Bronchial epithelial cell (primary cell): Measurements from ENCODE around the gene EYS. TPM values are rescaled to one million over a fixed set of nuclear protein-coding genes. Genes with fewer than 3 reads are reported as not detected.

Experiments
- DNase-seq: peaks from one replicate; pipeline ENCODE4 v3.0.0-alpha.2; 2010; ENCODE audit warnings: low read depth
- FAIRE-seq: peaks from 2 replicates; lab custom pipeline; 2011; peaks lifted over from hg19 to GRCh38; lab: Jason Lieb, UNC
- H3K27me3 ChIP-seq: 2 replicates; pipeline ENCODE4 v1.5.1; 2011; ENCODE audit warnings: low read length; ENCODE audit not compliant: control insufficient read depth, insufficient read depth
- H3K36me3 ChIP-seq: 2 replicates; pipeline ENCODE4 v1.5.1; 2011; ENCODE audit warnings: low read length; ENCODE audit not compliant: control insufficient read depth, insufficient read depth
- H3K4me3 ChIP-seq: 2 replicates; pipeline ENCODE4 v1.5.1; 2011; ENCODE audit warnings: mild to moderate bottlenecking, low read depth, low read length, control low read depth
- CTCF ChIP-seq: IDR thresholded peaks from 2 replicates; pipeline ENCODE4 v1.5.1; 2011; ENCODE audit warnings: mild to moderate bottlenecking, moderate library complexity, low read length, control low read depth, inconsistent platforms; ENCODE audit not compliant: insufficient read depth, severe bottlenecking
- total RNA-seq: library from RNA; depleted of rRNA; stranded (reverse); fragments of >200 nt; gene quantifications from 2 replicates; pipeline ENCODE4 v1.2.1, GENCODE V29; 2014

EYS gene
- total RNA-seq, 1 donor from 2014 or later = 0.53 TPM

GRCh38 chr6:65059568-65059967 is 647.5 kb downstream of the EYS start:
- Histone ChIP-seq H3K27me3 (no peaks in the 10 kb centered on the region), H3K4me3 (no peak overlapping the region), H3K36me3 (no peaks in the 10 kb centered on the region)
- DNase-seq (no peak), FAIRE-seq (no peak)
- TF ChIP-seq CTCF = no peak

GRCh38 chr6:65055545-65055944 is 651.5 kb downstream of the EYS start:
- no peak overlapping the region for H3K4me3 ChIP-seq
- no peak for DNase-seq
- FAIRE-seq = no peak
- H3K36me3 ChIP-seq = no peaks in the 10 kb centered on the region
- no peak for TF ChIP-seq CTCF
- H3K27me3 ChIP-seq = no peaks in the 10 kb centered on the region

GRCh38 chr6:65052626-65053025 is 654.4 kb downstream of the EYS start:
- Histone ChIP-seq H3K4me3 (no peak overlapping the region), H3K27me3 (no peaks in the 10 kb centered on the region), H3K36me3 (no peaks in the 10 kb centered on the region)
- DNase-seq (no peak), FAIRE-seq (no peak)
- no peak for TF ChIP-seq CTCF

- no peak for DNase-seq
- TF ChIP-seq CTCF = no peak
- no peak overlapping the region for H3K4me3 ChIP-seq
- H3K27me3 ChIP-seq = no peaks in the 10 kb centered on the region
- no peaks in the 10 kb centered on the region for H3K36me3 ChIP-seq
- FAIRE-seq = no peak
Observed at GRCh38 chr6:65045801-65046200, 661.2 kb downstream of the EYS start.

- no peak for TF ChIP-seq CTCF
- Histone ChIP-seq H3K4me3 (no peak overlapping the region), H3K27me3 (no peaks in the 10 kb centered on the region), H3K36me3 (no peaks in the 10 kb centered on the region)
- no peak for FAIRE-seq
- DNase-seq = no peak
Observed at GRCh38 chr6:65014006-65014405, 693.0 kb downstream of the EYS start.

GRCh38 chr6:65006788-65007187 is 700.2 kb downstream of the EYS start:
- H3K36me3 ChIP-seq = no peaks in the 10 kb centered on the region
- no peak for FAIRE-seq
- no peak for TF ChIP-seq CTCF
- no peak for DNase-seq
- no peak overlapping the region for H3K4me3 ChIP-seq
- no peaks in the 10 kb centered on the region for H3K27me3 ChIP-seq
